Mesendoderm (in vitro differentiated cells): ENCODE measurements around the gene ABHD17A.

Experiments
- DNase-seq: peaks from one replicate; pipeline ENCODE4 v3.0.0; 2013
- H2AK5ac ChIP-seq: 2 replicates; pipeline ENCODE4 v1.6.1; 2013; ENCODE audit warnings: low read length, inconsistent platforms
- H2BK120ac ChIP-seq: 2 replicates; pipeline ENCODE4 v1.6.1; 2013; ENCODE audit warnings: low read depth, mild to moderate bottlenecking, low read length, moderate library complexity, mixed read lengths
- H2BK15ac ChIP-seq: replicated peaks from 2 replicates; pipeline ENCODE4 v1.6.1; 2013; ENCODE audit warnings: low read depth, mild to moderate bottlenecking, moderate library complexity
- H2BK5ac ChIP-seq: 2 replicates; pipeline ENCODE4 v1.6.1; 2013; ENCODE audit warnings: low read length, inconsistent platforms
- H3K18ac ChIP-seq: 2 replicates; pipeline ENCODE4 v1.6.1; 2013; ENCODE audit warnings: mild to moderate bottlenecking, low read length, mixed read lengths
- H3K23ac ChIP-seq: one replicate; pipeline ENCODE4 v1.6.1; 2013; ENCODE audit warnings: low read length
- H3K27ac ChIP-seq: 2 replicates; pipeline ENCODE4 v1.5.1; 2013; ENCODE audit warnings: low read depth, mild to moderate bottlenecking, inconsistent platforms, low read length, moderate library complexity
- H3K27me3 ChIP-seq: 2 replicates; pipeline ENCODE4 v1.6.1; 2013; ENCODE audit warnings: low read length, control low read depth, mild to moderate bottlenecking, inconsistent platforms; ENCODE audit not compliant: insufficient read depth, poor library complexity
- H3K36me3 ChIP-seq: 2 replicates; pipeline ENCODE4 v1.6.1; 2013; ENCODE audit warnings: low read length, inconsistent platforms; ENCODE audit not compliant: control insufficient read depth, insufficient read depth
- H3K4ac ChIP-seq: one replicate; pipeline ENCODE4 v1.6.1; 2013; ENCODE audit warnings: low read depth, mild to moderate bottlenecking, low read length, moderate library complexity
- H3K4me1 ChIP-seq: 2 replicates; pipeline ENCODE4 v1.6.1; 2013; ENCODE audit warnings: low read depth, low read length, inconsistent platforms; ENCODE audit not compliant: control insufficient read depth
- H3K4me2 ChIP-seq: 2 replicates; pipeline ENCODE4 v1.6.1; 2013; ENCODE audit warnings: low read length
- H3K4me3 ChIP-seq: 2 replicates; pipeline ENCODE4 v1.5.1; 2013; ENCODE audit warnings: mild to moderate bottlenecking, low read length
- H3K56ac ChIP-seq: one replicate; pipeline ENCODE4 v1.6.1; 2013; ENCODE audit warnings: low read length
- H3K79me1 ChIP-seq: 2 replicates; pipeline ENCODE4 v1.6.1; 2013; ENCODE audit warnings: low read length, inconsistent platforms
- H3K79me2 ChIP-seq: 2 replicates; pipeline ENCODE4 v1.6.1; 2013; ENCODE audit warnings: mild to moderate bottlenecking, low read length; ENCODE audit not compliant: control insufficient read depth, insufficient read depth
- H3K9ac ChIP-seq: 2 replicates; pipeline ENCODE4 v1.6.1; 2013; ENCODE audit warnings: low read length, inconsistent platforms
- H4K5ac ChIP-seq: one replicate; pipeline ENCODE4 v1.6.1; 2013; ENCODE audit warnings: low read length
- H4K8ac ChIP-seq: one replicate; pipeline ENCODE4 v1.6.1; 2013; ENCODE audit warnings: low read depth, mild to moderate bottlenecking, control low read depth, low read length, moderate library complexity
- WGBS: extraction: QIAGEN DNeasy Blood & Tissue Kit; methylation state at CpG from one replicate; pipeline ENCODE4 v1.1.7; 2013; ENCODE audit warnings: low lambda C conversion rate, missing lambda C conversion rate; ENCODE audit not compliant: insufficient coverage; ENCODE audit errors: extremely low coverage; 5-methylcytosine and 5-hydroxymethylcytosine counted together

Gene ABHD17A

DNA sequence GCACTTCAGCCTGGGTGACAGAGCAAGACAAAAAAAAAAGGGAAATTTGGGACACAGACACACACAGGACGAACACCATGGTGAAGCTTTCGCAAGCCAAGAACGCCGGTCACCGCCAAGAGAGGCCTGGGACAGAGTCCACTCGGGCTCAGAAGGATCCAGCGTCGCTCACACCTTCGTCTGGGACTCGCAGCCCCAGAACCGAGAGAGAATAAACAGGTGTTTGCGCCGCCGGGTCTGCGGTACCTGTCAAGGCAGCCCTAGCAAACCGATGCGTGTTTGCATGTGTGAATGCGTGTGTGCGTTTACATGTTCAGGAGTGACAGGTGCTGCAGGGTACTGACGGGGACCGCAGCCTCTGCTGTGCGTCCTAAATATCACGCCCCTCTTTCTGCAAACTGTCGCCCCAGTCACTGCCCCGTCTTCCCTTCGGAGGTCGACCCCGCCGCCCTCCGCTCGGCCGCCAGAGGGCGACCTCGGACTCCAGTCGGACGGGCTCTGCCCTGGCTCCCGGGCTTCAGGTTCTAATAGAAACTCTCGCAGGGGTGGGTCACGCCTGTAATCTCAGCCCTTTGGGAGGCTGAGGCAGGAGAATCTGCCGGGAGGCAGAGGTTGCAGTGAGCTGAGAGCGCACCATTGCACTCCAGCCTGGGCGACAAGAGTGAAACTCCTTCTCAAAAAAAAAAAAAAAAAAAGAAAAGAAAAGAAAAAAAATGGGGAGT, 43.9 kb upstream of the ABHD17A start:
- no peak overlapping the region for H2BK120ac ChIP-seq
- H3K36me3 ChIP-seq = no peaks in the 10 kb centered on the region
- H3K4me1 ChIP-seq = no peaks in the 10 kb centered on the region
- peak overlapping the region; percentile 22 for H3K56ac ChIP-seq
- peak; percentile 83 for DNase-seq
- no peak overlapping the region for H3K4me3 ChIP-seq
- no peak overlapping the region for H3K9ac ChIP-seq
- H3K4ac ChIP-seq = no peak overlapping the region
- H3K79me2 ChIP-seq = no peaks in the 10 kb centered on the region
- no peak overlapping the region for H3K23ac ChIP-seq
- H3K79me1 ChIP-seq = no peaks in the 10 kb centered on the region
- H3K4me2 ChIP-seq = no peak overlapping the region
- no peak overlapping the region for H3K18ac ChIP-seq
- H2BK5ac ChIP-seq = no peak overlapping the region
- WGBS = no CpG with 5 or more reads among the region's 42 CpGs
- H2AK5ac ChIP-seq = no peak overlapping the region
- no peak overlapping the region for H4K8ac ChIP-seq
- H3K27ac ChIP-seq = no peak overlapping the region
- H3K27me3 ChIP-seq = no peaks in the 10 kb centered on the region
- no peak overlapping the region for H4K5ac ChIP-seq
- no peak overlapping the region for H2BK15ac ChIP-seq

GRCh38 chr19:1925544-1925943, 40.2 kb upstream of the ABHD17A start:
- H4K5ac ChIP-seq = no peak overlapping the region
- no peak overlapping the region for H3K27ac ChIP-seq
- H3K4ac ChIP-seq = no peak overlapping the region
- H2BK5ac ChIP-seq = no peak overlapping the region
- H3K18ac ChIP-seq = no peak overlapping the region
- H3K79me1 ChIP-seq = no peaks in the 10 kb centered on the region
- H2AK5ac ChIP-seq = no peak overlapping the region
- no peak overlapping the region for H3K56ac ChIP-seq
- no peak overlapping the region for H4K8ac ChIP-seq
- no peak overlapping the region for H3K9ac ChIP-seq
- no peak for DNase-seq
- H3K23ac ChIP-seq = no peak overlapping the region
- H3K4me1 ChIP-seq = no peaks in the 10 kb centered on the region
- H3K4me3 ChIP-seq = no peak overlapping the region
- no peak overlapping the region for H3K4me2 ChIP-seq
- no CpG with 5 or more reads among the region's 16 CpGs for WGBS
- no peak overlapping the region for H2BK120ac ChIP-seq
- no peaks in the 10 kb centered on the region for H3K27me3 ChIP-seq
- no peaks in the 10 kb centered on the region for H3K79me2 ChIP-seq
- no peak overlapping the region for H2BK15ac ChIP-seq
- H3K36me3 ChIP-seq = peaks cover 6% of the 10 kb centered on the region

GRCh38 chr19:1924320-1924961, 39.1 kb upstream of the ABHD17A start:
- H3K4me2 ChIP-seq = no peak overlapping the region
- no peaks in the 10 kb centered on the region for H3K79me1 ChIP-seq
- no peak overlapping the region for H2AK5ac ChIP-seq
- no peak overlapping the region for H3K4ac ChIP-seq
- no peak overlapping the region for H3K18ac ChIP-seq
- H2BK120ac ChIP-seq = no peak overlapping the region
- H3K36me3 ChIP-seq = peaks cover 6% of the 10 kb centered on the region
- H3K9ac ChIP-seq = no peak overlapping the region
- H3K27ac ChIP-seq = no peak overlapping the region
- no peaks in the 10 kb centered on the region for H3K4me1 ChIP-seq
- no peaks in the 10 kb centered on the region for H3K27me3 ChIP-seq
- H2BK15ac ChIP-seq = no peak overlapping the region
- H4K5ac ChIP-seq = no peak overlapping the region
- H4K8ac ChIP-seq = no peak overlapping the region
- H3K56ac ChIP-seq = no peak overlapping the region
- no CpG with 5 or more reads among the region's 35 CpGs for WGBS
- H2BK5ac ChIP-seq = no peak overlapping the region
- H3K23ac ChIP-seq = no peak overlapping the region
- DNase-seq = no peak
- H3K4me3 ChIP-seq = no peak overlapping the region
- no peaks in the 10 kb centered on the region for H3K79me2 ChIP-seq

- Histone ChIP-seq H2BK120ac (no peak overlapping the region), H4K8ac (no peak overlapping the region), H3K36me3 (peaks cover 8% of the 10 kb centered on the region)
Measured at GRCh38 chr19:1923319-1923718, 38.0 kb upstream of the ABHD17A start.

GRCh38 chr19:1922803-1923202, 37.5 kb upstream of the ABHD17A start:
- WGBS = no CpG with 5 or more reads among the region's 23 CpGs
- no peak overlapping the region for H2BK15ac ChIP-seq

More at GRCh38 chr19:1923319-1923718, 38.0 kb upstream of the ABHD17A start:
- Histone ChIP-seq H3K4me3 (no peak overlapping the region), H3K4ac (no peak overlapping the region), H3K9ac (no peak overlapping the region), H2BK5ac (no peak overlapping the region), H3K56ac (no peak overlapping the region), H4K5ac (no peak overlapping the region), H2AK5ac (no peak overlapping the region), H3K27ac (no peak overlapping the region), H3K27me3 (no peaks in the 10 kb centered on the region), H3K18ac (no peak overlapping the region), H2BK15ac (no peak overlapping the region), H3K79me1 (no peaks in the 10 kb centered on the region), H3K79me2 (no peaks in the 10 kb centered on the region), H3K23ac (no peak overlapping the region), H3K4me1 (no peaks in the 10 kb centered on the region), H3K4me2 (no peak overlapping the region)
- WGBS = no CpG with 5 or more reads among the region's 8 CpGs
- DNase-seq = no peak

More at GRCh38 chr19:1922803-1923202, 37.5 kb upstream of the ABHD17A start:
- no peak overlapping the region for H4K8ac ChIP-seq
- no peak overlapping the region for H3K4ac ChIP-seq
- no peak overlapping the region for H3K4me3 ChIP-seq
- no peaks in the 10 kb centered on the region for H3K79me1 ChIP-seq
- no peaks in the 10 kb centered on the region for H3K27me3 ChIP-seq
- no peak overlapping the region for H3K56ac ChIP-seq
- H3K36me3 ChIP-seq = peaks cover 8% of the 10 kb centered on the region
- no peak overlapping the region for H3K4me2 ChIP-seq
- no peaks in the 10 kb centered on the region for H3K79me2 ChIP-seq
- H2BK5ac ChIP-seq = no peak overlapping the region
- H3K4me1 ChIP-seq = no peaks in the 10 kb centered on the region
- no peak overlapping the region for H3K18ac ChIP-seq
- no peak for DNase-seq
- H2AK5ac ChIP-seq = no peak overlapping the region
- H2BK120ac ChIP-seq = no peak overlapping the region
- no peak overlapping the region for H4K5ac ChIP-seq
- H3K27ac ChIP-seq = no peak overlapping the region
- no peak overlapping the region for H3K9ac ChIP-seq
- no peak overlapping the region for H3K23ac ChIP-seq
